ENCODE measurements around the gene CDK5RAP3. TPM values are rescaled to one million over a fixed set of nuclear protein-coding genes. Genes with fewer than 3 reads are reported as not detected.
"Not testable (repeated sequence)": the region's sequence is repeated elsewhere in the genome, so short reads cannot be mapped to it uniquely, and the experiment has no call there.

The CDK5RAP3 gene
- total RNA-seq, 1 donor from 2014 or later = 52.3 TPM

DNA sequence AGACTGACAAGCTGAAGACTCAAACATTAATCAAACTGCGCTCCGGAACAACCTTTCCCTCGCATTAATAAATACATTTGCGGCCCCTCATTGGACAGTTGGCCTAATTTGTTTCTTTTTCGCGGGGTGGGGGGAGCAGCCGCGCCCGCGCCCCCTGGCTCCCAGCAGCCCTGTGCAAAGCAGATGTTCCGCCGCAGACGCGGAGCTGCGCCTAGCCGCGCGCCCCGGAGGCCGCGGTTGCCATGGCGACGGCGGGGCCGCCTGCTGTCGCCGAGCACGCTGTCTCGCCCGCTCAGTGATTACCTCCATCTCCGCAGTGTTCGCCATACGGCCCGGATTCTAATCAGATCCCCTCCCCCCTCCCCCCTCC is 41.2 kb downstream of the CDK5RAP3 start:
- intact Hi-C loops (cut with DNase I) = no loop called here
- Histone ChIP-seq H3K27ac (no peak overlapping the region), H3K9me3 (no peaks in the 10 kb centered on the region), H3K36me3 (no peaks in the 10 kb centered on the region), H3K27me3 (no peaks in the 10 kb centered on the region), H3K4me3 (peak overlapping the region; percentile 55 to 57), H3K4me1 (peaks cover 4 to 10% of the 10 kb centered on the region in 2 donors)
- TF ChIP-seq, protein P1, sequence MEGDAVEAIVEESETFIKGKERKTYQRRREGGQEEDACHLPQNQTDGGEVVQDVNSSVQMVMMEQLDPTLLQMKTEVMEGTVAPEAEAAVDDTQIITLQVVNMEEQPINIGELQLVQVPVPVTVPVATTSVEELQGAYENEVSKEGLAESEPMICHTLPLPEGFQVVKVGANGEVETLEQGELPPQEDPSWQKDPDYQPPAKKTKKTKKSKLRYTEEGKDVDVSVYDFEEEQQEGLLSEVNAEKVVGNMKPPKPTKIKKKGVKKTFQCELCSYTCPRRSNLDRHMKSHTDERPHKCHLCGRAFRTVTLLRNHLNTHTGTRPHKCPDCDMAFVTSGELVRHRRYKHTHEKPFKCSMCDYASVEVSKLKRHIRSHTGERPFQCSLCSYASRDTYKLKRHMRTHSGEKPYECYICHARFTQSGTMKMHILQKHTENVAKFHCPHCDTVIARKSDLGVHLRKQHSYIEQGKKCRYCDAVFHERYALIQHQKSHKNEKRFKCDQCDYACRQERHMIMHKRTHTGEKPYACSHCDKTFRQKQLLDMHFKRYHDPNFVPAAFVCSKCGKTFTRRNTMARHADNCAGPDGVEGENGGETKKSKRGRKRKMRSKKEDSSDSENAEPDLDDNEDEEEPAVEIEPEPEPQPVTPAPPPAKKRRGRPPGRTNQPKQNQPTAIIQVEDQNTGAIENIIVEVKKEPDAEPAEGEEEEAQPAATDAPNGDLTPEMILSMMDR (IDR thresholded peaks at IDR 0.05) = no peak
- DNase-seq (ENCODE audit: low spot score in 2 of 2) = no peak

DNA sequence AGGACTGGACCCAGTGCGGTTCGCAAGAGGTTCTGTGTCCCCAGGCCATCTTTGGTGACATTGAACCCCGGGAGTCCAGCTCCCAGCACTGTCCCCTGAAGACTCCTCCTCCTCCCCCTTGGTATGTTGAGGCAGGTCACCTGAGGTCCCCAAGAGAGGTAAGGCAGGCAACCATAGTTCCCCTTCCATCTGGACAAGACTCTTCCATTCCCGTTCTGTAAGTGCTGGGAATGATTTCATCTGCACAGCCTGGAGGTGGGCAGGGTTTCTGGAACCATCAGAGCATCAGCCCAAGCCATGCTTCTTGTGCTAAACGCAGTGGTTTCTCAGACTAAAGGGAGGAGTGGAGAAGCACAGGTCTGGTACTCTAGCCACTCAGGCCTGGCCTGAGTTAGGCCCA is 41.7 kb downstream of the CDK5RAP3 start:
- intact Hi-C loops (cut with DNase I) = no loop called here
- TF ChIP-seq, protein P1 (IDR thresholded peaks at IDR 0.05) = no peak
- H3K27ac ChIP-seq = no peak overlapping the region
- H3K36me3 ChIP-seq = no peaks in the 10 kb centered on the region
- H3K27me3 ChIP-seq = no peaks in the 10 kb centered on the region
- DNase-seq (ENCODE audit: low spot score in 2 of 2) = no peak
- H3K9me3 ChIP-seq = no peaks in the 10 kb centered on the region
- peaks cover 4 to 10% of the 10 kb centered on the region in 2 donors for H3K4me1 ChIP-seq
- H3K4me3 ChIP-seq = peak overlapping the region; percentile 55 to 57

DNA sequence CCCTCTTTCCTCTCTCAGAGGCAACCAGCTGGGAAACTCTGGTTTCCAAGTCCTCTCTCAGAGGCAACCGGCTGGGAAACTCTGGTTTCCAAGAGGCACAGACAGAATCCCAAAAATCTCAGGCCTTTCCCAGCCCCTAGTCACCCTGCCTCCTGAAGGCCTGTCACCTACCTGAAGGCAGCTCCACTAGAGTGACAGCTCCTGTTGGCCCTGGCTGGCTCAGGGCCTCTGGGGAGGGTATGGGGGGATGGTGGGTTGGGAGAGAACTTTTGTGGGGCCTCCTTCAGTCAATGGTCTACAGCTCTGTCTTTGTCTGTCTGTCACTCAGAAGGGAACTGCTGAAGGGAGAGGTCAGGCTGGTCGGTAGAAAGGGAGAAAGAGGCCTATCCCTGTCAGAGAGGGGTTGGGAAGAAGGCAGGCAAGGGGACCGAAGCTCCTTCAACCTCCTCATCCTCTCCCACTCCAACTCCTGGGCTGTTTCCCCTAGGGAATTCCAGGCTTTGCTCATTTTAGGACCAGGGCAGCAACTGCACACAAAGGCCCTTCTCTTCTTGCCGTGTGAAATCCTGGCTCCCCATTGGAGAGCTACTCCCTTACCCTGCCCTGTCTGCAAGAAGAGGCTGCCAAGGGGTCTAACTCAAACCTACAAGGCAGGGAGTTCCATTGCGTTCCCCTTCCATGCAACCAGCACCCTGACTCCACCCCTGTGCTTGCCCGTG is 43.1 kb downstream of the CDK5RAP3 start:
- Histone ChIP-seq H3K4me1 (peaks cover 4 to 10% of the 10 kb centered on the region in 2 donors), H3K4me3 (no peak overlapping the region), H3K27ac (peak overlapping the region in 1 of 2 donors; percentile 10), H3K27me3 (no peaks in the 10 kb centered on the region), H3K9me3 (no peaks in the 10 kb centered on the region), H3K36me3 (no peaks in the 10 kb centered on the region)
- intact Hi-C loops (cut with DNase I) = no loop called here
- no peak for DNase-seq (ENCODE audit: low spot score in 2 of 2)
- TF ChIP-seq, protein P1 (IDR thresholded peaks at IDR 0.05) = no peak

DNA sequence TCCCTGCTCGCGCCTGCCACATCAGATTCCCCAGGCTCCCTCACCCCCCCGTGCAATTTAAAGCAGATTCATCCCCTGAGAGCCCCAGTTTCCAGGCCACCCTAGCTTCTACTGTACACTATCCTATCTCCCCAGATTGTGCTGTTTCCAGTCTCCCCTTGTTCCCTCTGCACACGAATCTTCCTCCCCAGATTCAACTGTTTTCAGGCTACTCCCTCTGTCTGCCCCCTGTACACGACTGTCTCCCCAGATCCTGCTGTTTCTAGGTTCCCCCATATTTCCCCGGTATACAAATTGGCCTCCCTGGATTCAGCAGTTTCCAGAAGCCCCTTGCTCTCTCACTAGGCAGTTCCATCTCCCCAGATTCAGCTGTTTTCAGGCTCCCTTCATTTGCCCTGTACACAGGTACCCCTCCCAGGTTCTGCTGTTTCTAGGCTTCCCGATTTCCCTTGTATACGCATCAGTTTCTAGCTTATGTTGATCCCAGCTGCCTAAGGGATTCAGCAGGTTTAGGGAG is 43.7 kb downstream of the CDK5RAP3 start:
- Histone ChIP-seq H3K4me3 (no peak overlapping the region), H3K4me1 (peaks cover 4 to 10% of the 10 kb centered on the region in 2 donors), H3K9me3 (no peaks in the 10 kb centered on the region), H3K27ac (no peak overlapping the region), H3K36me3 (no peaks in the 10 kb centered on the region), H3K27me3 (no peaks in the 10 kb centered on the region)
- TF ChIP-seq, protein P1 (IDR thresholded peaks at IDR 0.05) = no peak
- DNase-seq (ENCODE audit: low spot score in 2 of 2) = no peak
- intact Hi-C loops (cut with DNase I) = no loop called here

DNA sequence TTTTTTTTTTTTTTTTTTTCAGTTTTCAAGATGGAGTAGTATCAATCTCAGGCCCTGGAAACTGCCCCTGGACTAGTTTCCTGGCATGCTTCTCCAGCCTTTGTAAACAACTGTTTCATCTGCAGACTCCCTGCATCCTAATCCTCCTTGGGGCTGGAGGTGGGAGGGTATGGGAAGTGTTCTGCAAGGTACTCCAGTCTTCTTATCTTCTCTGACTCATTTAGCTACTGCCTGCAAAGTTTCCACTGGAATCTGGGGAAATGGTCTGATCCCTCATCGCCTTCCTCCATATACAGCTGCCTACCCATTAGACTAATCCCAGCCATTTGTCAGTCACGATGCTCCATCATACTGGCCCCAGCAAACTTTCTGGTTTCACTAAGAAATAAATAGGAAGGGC is 45.2 kb downstream of the CDK5RAP3 start:
- H3K27ac ChIP-seq = no peak overlapping the region
- H3K9me3 ChIP-seq = no peaks in the 10 kb centered on the region
- H3K4me3 ChIP-seq = no peak overlapping the region
- TF ChIP-seq, protein P1 (IDR thresholded peaks at IDR 0.05) = no peak
- no peaks in the 10 kb centered on the region for H3K36me3 ChIP-seq
- H3K4me1 ChIP-seq = peaks cover 4 to 10% of the 10 kb centered on the region in 2 donors
- no peak for DNase-seq (ENCODE audit: low spot score in 2 of 2)
- intact Hi-C loops (cut with DNase I) = no loop called here
- no peaks in the 10 kb centered on the region for H3K27me3 ChIP-seq

DNA sequence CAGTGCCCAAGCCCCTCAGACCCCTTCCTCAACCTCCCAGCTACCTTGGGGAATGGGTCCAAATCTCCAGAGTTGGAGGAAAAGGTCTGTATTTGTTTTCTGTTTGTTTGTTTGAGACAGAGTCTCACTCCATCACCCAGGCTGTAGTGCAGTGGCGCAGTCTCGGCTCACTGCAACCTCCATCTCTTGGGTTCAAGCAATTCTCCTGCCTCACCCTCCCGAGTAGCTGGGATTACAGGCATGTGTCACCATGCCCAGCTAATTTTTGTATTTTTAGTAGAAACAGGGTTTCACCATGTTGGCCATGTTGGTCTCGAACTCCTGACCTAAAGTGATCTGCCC is 46.9 kb downstream of the CDK5RAP3 start:
- not testable (repeated sequence) for H3K4me1 ChIP-seq; H3K9me3 ChIP-seq; H3K36me3 ChIP-seq; DNase-seq (ENCODE audit: low spot score in 2 of 2); H3K4me3 ChIP-seq; H3K27ac ChIP-seq; H3K27me3 ChIP-seq
- intact Hi-C loops (cut with DNase I) = loop anchor here (1.0 to 2.0 kb wide), 2 partner anchors 39 to 69 kb away; no protein-coding TSS in a partner anchor

Measured in ascending aorta (tissue), 2 donors.